Esophagus muscularis mucosa (tissue), 4 donors: ENCODE results near the gene HRAS. TPM values are rescaled to one million over a fixed set of nuclear protein-coding genes. Genes with fewer than 3 reads are reported as not detected.

Experiments
- DNase-seq: peaks from one replicate; pipeline ENCODE4 v3.0.0-alpha.2; 2017; ENCODE audit errors: extremely low spot score
- H3K27ac ChIP-seq, 4 donors: fragments of 200-600 bp; sonication (generic); replicated peaks in 1 of 4; 1 replicate in 3 of 4; 2 replicates in 1 of 4; pipeline ENCODE4 v1.5.1; 2016 to 2019; ENCODE audit warnings: mild to moderate bottlenecking in 1 of 4
- H3K27me3 ChIP-seq, 4 donors: fragments of 200-600 bp; sonication (generic); one replicate each; pipeline versions ENCODE4 v1.5.1 to v1.6.0; 2016 to 2019
- H3K36me3 ChIP-seq, 4 donors: fragments of 200-600 bp; sonication (generic); one replicate each; pipeline ENCODE4 v1.5.1; 2016 to 2019
- H3K4me1 ChIP-seq, 4 donors: fragments of 200-600 bp; sonication (generic); one replicate each; pipeline ENCODE4 v1.5.1; 2016 to 2019
- H3K4me3 ChIP-seq, 4 donors: fragments of 200-600 bp; sonication (generic); 1 replicate in 2 of 4; 2 replicates in 2 of 4; pipeline ENCODE4 v1.5.1; 2016 to 2019; ENCODE audit warnings: mild to moderate bottlenecking in 4 of 4, moderate library complexity in 1 of 4
- H3K9me3 ChIP-seq, 4 donors: fragments of 200-600 bp; sonication (generic); 1 replicate in 3 of 4; 2 replicates in 1 of 4; pipeline ENCODE4 v1.5.1; 2016 to 2019
- CTCF ChIP-seq, 3 experiments: fragments of 200-600 bp in 2 of 3; fragments of 450-650 bp in 1 of 3; sonication (generic) in 2 of 3; IDR thresholded peaks; one replicate each; pipeline ENCODE4 v1.5.1; 2017 to 2019; ENCODE audit warnings: antibody characterized with exemption in 3 of 3, mild to moderate bottlenecking in 2 of 3, moderate library complexity in 1 of 3
- EP300 ChIP-seq: sonication (generic); formaldehyde crosslinking; IDR thresholded peaks from one replicate; pipeline ENCODE4 v1.6.1; 2017; ENCODE audit warnings: antibody characterized with exemption
- POLR2A ChIP-seq: fragments of 450-650 bp; IDR thresholded peaks from one replicate; pipeline ENCODE4 v1.6.1; 2017; ENCODE audit warnings: antibody characterized with exemption, moderate library complexity, mild to moderate bottlenecking, low read depth
- POLR2AphosphoS5 ChIP-seq, 2 donors: sonication (generic); formaldehyde crosslinking; IDR thresholded peaks; one replicate each; pipeline ENCODE4 v1.6.1; 2017; ENCODE audit warnings: antibody characterized with exemption in 2 of 2
- WGBS: methylation state at CpG from one replicate; pipeline ENCODE4 v1.1.5; 2018; 5-methylcytosine and 5-hydroxymethylcytosine counted together
- intact Hi-C: fragments of 100-400 bp; cut with DNase I; formaldehyde crosslinking; loops from one replicate; pipeline ENCODE4 v1.15.1; 2023
- total RNA-seq, 4 donors: library from RNA; depleted of rRNA; stranded (reverse); fragments of >200 nt; gene quantifications; one replicate each; pipeline versions ENCODE4 v1.1.0 to v1.2.1, GENCODE V29; 2016

HRAS gene
- total RNA-seq, 4 donors from 2014 or later = 45.7 to 85.2 (median 61.7) TPM

GRCh38 chr11:578276-579035, 43.1 kb upstream of the HRAS start:
- intact Hi-C loops = no loop called here
- H3K9me3 ChIP-seq = no peaks in the 10 kb centered on the region
- no peak for TF ChIP-seq POLR2AphosphoS5 (IDR thresholded peaks at IDR 0.05)
- TF ChIP-seq CTCF (IDR thresholded peaks at IDR 0.05) = no peak
- TF ChIP-seq POLR2A = no peak
- TF ChIP-seq EP300 = no peak
- WGBS = 76% methylated on average over 19 of the region's 21 CpGs
- peak overlapping the region; percentile 64 to 94 (median 76) for H3K4me3 ChIP-seq
- DNase-seq = no peak
- H3K4me1 ChIP-seq = peaks cover 54 to 68% (median 59%) of the 10 kb centered on the region in 4 donors
- H3K27me3 ChIP-seq = no peaks in the 10 kb centered on the region
- peaks cover 19 to 24% (median 19%) of the 10 kb centered on the region in 4 donors for H3K36me3 ChIP-seq
- H3K27ac ChIP-seq = no peak overlapping the region

DNA sequence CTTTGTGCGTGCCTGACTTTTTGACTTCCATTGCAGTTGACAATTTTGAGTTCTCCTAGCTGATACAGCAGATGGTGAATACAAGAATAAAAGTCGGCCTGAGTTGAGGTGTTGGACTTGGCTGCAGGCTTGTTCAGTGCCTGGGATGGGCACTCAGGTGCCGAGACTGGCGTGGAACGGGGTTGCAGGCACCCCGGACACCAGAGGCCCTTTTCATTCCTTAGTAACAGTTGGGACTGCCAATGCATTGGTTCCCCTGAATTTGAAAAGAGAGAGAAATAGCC, 42.2 kb upstream of the HRAS start:
- H3K9me3 ChIP-seq = no peaks in the 10 kb centered on the region
- 59% methylated on average over 6 of the region's 6 CpGs for WGBS
- H3K36me3 ChIP-seq = peaks cover 10 to 15% (median 10%) of the 10 kb centered on the region in 4 donors
- peak overlapping the region in 3 of 4 donors; percentile 94 for H3K27ac ChIP-seq
- H3K4me1 ChIP-seq = peaks cover 54 to 68% (median 59%) of the 10 kb centered on the region in 4 donors
- TF ChIP-seq EP300 (no peak), POLR2AphosphoS5 (IDR thresholded peaks at IDR 0.05) (no peak), CTCF (IDR thresholded peaks at IDR 0.05) (no peak), POLR2A (no peak)
- H3K4me3 ChIP-seq = peak overlapping the region; percentile 64 to 94 (median 76)
- no peak for DNase-seq
- intact Hi-C loops = no loop called here
- no peaks in the 10 kb centered on the region for H3K27me3 ChIP-seq

DNA sequence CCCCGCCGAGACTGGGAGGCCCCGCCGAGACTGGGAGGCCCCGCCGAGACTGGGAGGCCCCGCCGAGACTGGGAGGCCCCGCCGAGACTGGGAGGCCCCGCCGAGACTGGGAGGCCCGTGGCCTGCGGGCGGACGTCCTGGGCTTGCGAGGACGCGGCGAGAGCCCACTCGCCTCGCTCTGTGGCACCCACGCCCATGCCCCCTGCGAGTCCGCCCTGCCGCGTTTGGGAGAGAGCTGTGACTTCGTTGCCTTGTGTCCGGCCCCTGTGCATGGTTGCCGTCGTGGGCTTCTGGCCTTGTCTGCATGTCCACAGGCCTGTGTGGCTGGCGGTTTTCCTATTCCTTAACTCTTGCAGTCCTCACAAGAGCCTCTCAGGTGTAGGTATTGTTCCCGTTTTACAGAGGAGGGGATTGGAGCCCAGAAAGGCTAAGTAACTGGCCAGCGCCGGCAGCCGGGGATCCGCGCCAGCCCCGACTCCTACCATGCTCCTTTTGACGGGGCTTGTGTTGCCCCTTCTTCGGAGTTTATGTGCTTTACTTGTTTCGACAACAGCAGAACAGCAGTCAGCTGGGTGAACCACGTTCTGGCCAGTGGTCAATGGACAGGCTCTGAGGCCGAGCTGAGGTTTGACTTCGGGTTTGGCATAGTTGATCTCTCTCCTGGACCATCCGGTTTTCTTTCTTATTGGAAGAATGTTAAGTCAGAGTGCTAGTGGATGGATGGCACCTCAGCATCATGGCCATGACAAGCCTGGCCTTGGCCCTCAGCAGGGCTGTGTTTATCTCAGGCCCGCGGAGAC, 41.6 kb upstream of the HRAS start:
- Histone ChIP-seq H3K4me3 (peak overlapping the region; percentile 64 to 94 (median 76)), H3K36me3 (peaks cover 4 to 9% (median 5%) of the 10 kb centered on the region in 4 donors), H3K9me3 (no peaks in the 10 kb centered on the region), H3K27ac (peak overlapping the region; percentile 91 to 94 (median 94)), H3K27me3 (no peaks in the 10 kb centered on the region), H3K4me1 (peaks cover 54 to 68% (median 59%) of the 10 kb centered on the region in 4 donors)
- intact Hi-C loops = no loop called here
- WGBS = 7% methylated on average over 29 of the region's 48 CpGs
- no peak for DNase-seq
- no peak for TF ChIP-seq EP300
- no peak for TF ChIP-seq POLR2A
- no peak for TF ChIP-seq POLR2AphosphoS5 (IDR thresholded peaks at IDR 0.05)
- no peak for TF ChIP-seq CTCF (IDR thresholded peaks at IDR 0.05)

GRCh38 chr11:575996-576768, 40.8 kb upstream of the HRAS start, which contains the start of gene PHRF1:
PHRF1 (plus strand) TSS chr11:576470; CDS start chr11:581513, 5,043 bp downstream.
- peaks cover 49 to 62% (median 55%) of the 10 kb centered on the region in 4 donors for H3K4me1 ChIP-seq
- intact Hi-C loops = no loop called here
- TF ChIP-seq POLR2A = peak; percentile 71
- TF ChIP-seq CTCF (IDR thresholded peaks at IDR 0.05) = no peak
- TF ChIP-seq POLR2AphosphoS5 (IDR thresholded peaks at IDR 0.05) = peak; percentile 84 to 89
- peak; percentile 49 for TF ChIP-seq EP300

More at GRCh38 chr11:575996-576768, 40.8 kb upstream of the HRAS start, which contains the start of gene PHRF1:
- Histone ChIP-seq H3K27me3 (no peaks in the 10 kb centered on the region), H3K36me3 (peaks cover 0 to 1% (median 0%) of the 10 kb centered on the region in 4 donors), H3K27ac (peak within 1 kb of the TSS; percentile 91 to 94 (median 94)), H3K9me3 (no peaks in the 10 kb centered on the region), H3K4me3 (peak within 1 kb of the TSS; percentile 64 to 94 (median 76))
- WGBS = 1% methylated on average over 32 of the region's 99 CpGs
- peak; percentile 98 for DNase-seq
